Activated B cell treated with CpG ODN at 0.5 μM for 24 hours (primary cell): Measurements from ENCODE around the gene SMCO4. TPM values are rescaled to one million over a fixed set of nuclear protein-coding genes. Genes with fewer than 3 reads are reported as not detected.

Experiments
- ATAC-seq: fragments of 200-7000 bp; cut with Tn5 transposase; one replicate; pipeline ENCODE4 v1.10.0; 2021; ENCODE audit warnings: low read depth, mild to moderate bottlenecking, moderate library complexity
- CTCF ChIA-PET: fragments of 350-600 bp; sonication (Branson Sonifier 250); formaldehyde crosslinking; loops from one replicate; lab custom pipeline; 2021; ENCODE audit warnings: antibody characterized with exemption; lab: Charles Lee
- POLR2A ChIA-PET: fragments of 350-600 bp; sonication (Branson Sonifier 250); formaldehyde crosslinking; loops from one replicate; lab custom pipeline; 2021; ENCODE audit warnings: antibody characterized with exemption; lab: Charles Lee
- DNase-seq: peaks from one replicate; pipeline ENCODE4 v3.0.0; 2022
- H3K27ac Mint-ChIP-seq: one replicate; pipeline ENCODE4 v1.8.0; 2020; ENCODE audit warnings: mixed read lengths
- H3K27me3 Mint-ChIP-seq: one replicate; pipeline ENCODE4 v1.8.0; 2021; ENCODE audit warnings: mixed read lengths
- H3K36me3 Mint-ChIP-seq: one replicate; pipeline ENCODE4 v1.8.0; 2021; ENCODE audit warnings: low read depth, mixed read lengths
- H3K4me1 Mint-ChIP-seq: one replicate; pipeline ENCODE4 v1.8.0; 2021; ENCODE audit warnings: mixed read lengths
- H3K4me3 Mint-ChIP-seq: one replicate; pipeline ENCODE4 v1.8.0; 2020; ENCODE audit warnings: mild to moderate bottlenecking, mixed read lengths
- H3K9me3 Mint-ChIP-seq: one replicate; pipeline ENCODE4 v1.8.0; 2020; ENCODE audit warnings: mixed read lengths
- intact Hi-C: fragments of 100-400 bp; cut with micrococcal nuclease; formaldehyde crosslinking; loops from one replicate; pipeline ENCODE4 v1.15.1; 2024
- total RNA-seq: library from RNA; stranded (reverse); gene quantifications from 2 replicates; pipeline ENCODE4 v1.2.3, GENCODE V29; 2022
- TF ChIP-seq, protein P1 (sequence below): fragments of 200-600 bp; IDR thresholded peaks from one replicate; pipeline ENCODE4 v1.8.0; 2022; ENCODE audit warnings: antibody characterized with exemption, mild to moderate bottlenecking

SMCO4 gene
- total RNA-seq, 1 donor from 2014 or later: 4.6 TPM

DNA sequence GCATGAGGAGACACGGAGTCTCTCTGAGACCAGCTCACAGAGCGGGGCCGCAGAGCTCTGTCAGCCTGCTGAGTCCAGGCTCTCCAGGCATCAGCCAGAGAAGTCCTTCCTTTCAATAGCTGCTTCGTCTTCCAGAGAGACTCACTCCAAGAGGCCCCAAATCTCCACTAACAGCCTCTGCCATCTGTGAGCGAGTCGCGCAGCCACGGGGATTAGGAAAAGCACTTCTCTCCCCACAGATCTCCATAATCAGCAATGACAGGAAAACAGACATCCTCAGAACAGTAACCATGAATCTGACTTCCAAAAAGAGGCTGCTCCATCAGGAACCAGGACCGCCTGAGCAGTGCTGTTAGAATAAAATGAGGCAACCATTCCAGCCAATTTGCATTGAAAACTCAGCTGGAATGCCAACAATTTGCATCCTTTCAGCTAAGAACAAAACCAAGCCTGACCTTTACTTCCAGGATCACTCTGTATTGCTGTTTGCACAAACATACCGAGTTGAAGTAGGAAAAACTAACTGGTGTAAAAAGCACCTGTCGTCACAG lies 65.4 kb downstream of the SMCO4 start:
- CTCF ChIA-PET: no interaction called here
- Mint-ChIP-seq H3K36me3 (no peaks in the 10 kb centered on the region), H3K27me3 (no peaks in the 10 kb centered on the region), H3K27ac (no peak overlapping the region), H3K4me1 (no peaks in the 10 kb centered on the region), H3K9me3 (no peaks in the 10 kb centered on the region), H3K4me3 (no peak overlapping the region)
- no peak for DNase-seq
- ATAC-seq: no peak
- intact Hi-C loops: no loop called here
- TF ChIP-seq, protein P1, sequence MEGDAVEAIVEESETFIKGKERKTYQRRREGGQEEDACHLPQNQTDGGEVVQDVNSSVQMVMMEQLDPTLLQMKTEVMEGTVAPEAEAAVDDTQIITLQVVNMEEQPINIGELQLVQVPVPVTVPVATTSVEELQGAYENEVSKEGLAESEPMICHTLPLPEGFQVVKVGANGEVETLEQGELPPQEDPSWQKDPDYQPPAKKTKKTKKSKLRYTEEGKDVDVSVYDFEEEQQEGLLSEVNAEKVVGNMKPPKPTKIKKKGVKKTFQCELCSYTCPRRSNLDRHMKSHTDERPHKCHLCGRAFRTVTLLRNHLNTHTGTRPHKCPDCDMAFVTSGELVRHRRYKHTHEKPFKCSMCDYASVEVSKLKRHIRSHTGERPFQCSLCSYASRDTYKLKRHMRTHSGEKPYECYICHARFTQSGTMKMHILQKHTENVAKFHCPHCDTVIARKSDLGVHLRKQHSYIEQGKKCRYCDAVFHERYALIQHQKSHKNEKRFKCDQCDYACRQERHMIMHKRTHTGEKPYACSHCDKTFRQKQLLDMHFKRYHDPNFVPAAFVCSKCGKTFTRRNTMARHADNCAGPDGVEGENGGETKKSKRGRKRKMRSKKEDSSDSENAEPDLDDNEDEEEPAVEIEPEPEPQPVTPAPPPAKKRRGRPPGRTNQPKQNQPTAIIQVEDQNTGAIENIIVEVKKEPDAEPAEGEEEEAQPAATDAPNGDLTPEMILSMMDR: no peak
- POLR2A ChIA-PET: no interaction called here

DNA sequence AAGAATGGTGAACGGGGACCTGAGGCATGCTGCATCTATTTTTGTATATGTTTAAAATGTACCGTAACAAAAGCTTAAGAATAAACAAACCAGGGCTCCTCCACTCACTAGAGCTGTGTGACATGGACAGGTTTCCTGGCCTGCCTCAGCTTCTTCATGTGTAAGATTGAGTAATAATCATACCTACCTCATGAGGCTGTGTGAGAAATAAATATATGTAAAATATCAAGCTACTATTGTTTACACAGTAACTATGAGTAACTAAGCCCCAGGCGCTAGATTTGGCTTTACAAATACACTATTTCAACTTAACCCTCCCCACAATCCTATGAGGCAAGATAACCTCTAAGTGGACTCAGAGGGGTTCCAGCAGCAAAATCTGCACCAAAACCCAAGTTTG lies 66.4 kb downstream of the SMCO4 start:
- DNase-seq (no peak), ATAC-seq (no peak)
- ChIA-PET CTCF (no interaction called here), POLR2A (no interaction called here)
- H3K9me3 Mint-ChIP-seq: no peaks in the 10 kb centered on the region
- H3K27me3 Mint-ChIP-seq: no peaks in the 10 kb centered on the region
- no peaks in the 10 kb centered on the region for H3K4me1 Mint-ChIP-seq
- no peaks in the 10 kb centered on the region for H3K36me3 Mint-ChIP-seq
- no peak overlapping the region for H3K4me3 Mint-ChIP-seq
- TF ChIP-seq, protein P1: no peak
- intact Hi-C loops: no loop called here
- H3K27ac Mint-ChIP-seq: no peak overlapping the region

DNA sequence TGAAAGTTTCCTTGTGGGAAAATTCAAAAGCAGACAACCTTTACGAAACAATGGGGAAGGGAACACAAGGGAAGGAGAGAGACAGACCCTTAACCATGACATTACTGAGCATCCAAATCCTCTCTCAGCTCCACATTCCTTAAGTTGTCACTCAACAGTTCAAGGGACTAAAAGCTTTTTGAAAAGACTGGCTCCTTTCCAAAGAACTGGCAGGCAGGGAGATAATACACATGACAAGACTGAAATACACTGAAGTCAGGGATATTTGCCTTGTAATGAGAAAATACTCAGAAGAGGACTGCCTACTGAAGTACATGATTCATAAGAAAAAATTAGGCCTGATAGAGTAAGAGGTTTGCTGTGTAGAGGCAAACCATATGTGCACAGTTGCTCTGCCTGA lies 69.1 kb downstream of the SMCO4 start:
- Mint-ChIP-seq H3K4me1 (no peaks in the 10 kb centered on the region), H3K27ac (no peak overlapping the region), H3K36me3 (no peaks in the 10 kb centered on the region), H3K4me3 (no peak overlapping the region), H3K9me3 (no peaks in the 10 kb centered on the region), H3K27me3 (no peaks in the 10 kb centered on the region)
- DNase-seq (no peak), ATAC-seq (no peak)
- CTCF ChIA-PET: no interaction called here
- TF ChIP-seq, protein P1: no peak
- intact Hi-C loops: no loop called here
- POLR2A ChIA-PET: no interaction called here

DNA sequence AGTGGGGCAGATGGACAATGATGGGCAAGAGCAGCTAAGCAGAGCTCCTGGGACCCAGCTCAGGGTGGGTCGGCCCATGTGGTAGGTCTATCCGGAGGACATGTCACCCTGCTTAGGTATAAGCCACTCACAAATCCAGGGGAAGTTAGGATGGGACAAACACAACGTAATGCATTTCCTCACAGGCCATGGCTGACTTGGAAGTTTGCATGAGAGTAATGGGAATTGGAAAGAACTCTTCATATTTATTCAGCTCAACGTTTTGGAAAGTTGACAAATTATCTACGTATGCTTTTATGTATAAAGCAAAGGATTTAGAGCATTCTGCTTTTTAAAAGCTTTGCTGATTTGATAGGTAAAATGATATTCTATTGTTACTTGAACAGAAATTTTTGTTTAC lies 74.9 kb downstream of the SMCO4 start:
- Mint-ChIP-seq H3K36me3 (no peaks in the 10 kb centered on the region), H3K27ac (no peak overlapping the region), H3K4me1 (no peaks in the 10 kb centered on the region), H3K4me3 (no peak overlapping the region), H3K27me3 (no peaks in the 10 kb centered on the region), H3K9me3 (no peaks in the 10 kb centered on the region)
- intact Hi-C loops: no loop called here
- TF ChIP-seq, protein P1: no peak
- ATAC-seq: no peak
- ChIA-PET POLR2A (no interaction called here), CTCF (no interaction called here)
- no peak for DNase-seq

DNA sequence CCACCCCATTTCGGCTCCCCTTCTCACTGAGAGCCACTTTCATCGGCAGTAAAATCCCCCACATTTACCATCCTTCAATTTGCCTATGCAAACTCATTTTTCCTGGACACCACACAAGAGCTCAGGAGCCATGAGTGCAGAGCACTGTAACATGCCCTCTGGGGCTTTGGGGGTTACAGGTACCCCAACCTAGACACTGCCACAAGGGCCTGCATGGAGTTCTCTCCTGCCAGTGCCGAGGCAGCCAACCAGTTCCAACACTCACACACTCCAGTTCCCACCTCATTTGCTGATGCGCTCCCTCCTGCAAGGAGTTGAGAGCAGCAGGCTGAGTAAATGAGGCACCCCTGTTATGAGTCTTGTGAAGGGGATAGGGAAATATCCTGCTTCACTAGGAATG lies 76.1 kb downstream of the SMCO4 start:
- peaks cover 3% of the 10 kb centered on the region for H3K9me3 Mint-ChIP-seq
- CTCF ChIA-PET: no interaction called here
- no peak for ATAC-seq
- H3K4me1 Mint-ChIP-seq: no peaks in the 10 kb centered on the region
- H3K27ac Mint-ChIP-seq: no peak overlapping the region
- H3K4me3 Mint-ChIP-seq: no peak overlapping the region
- H3K36me3 Mint-ChIP-seq: no peaks in the 10 kb centered on the region
- POLR2A ChIA-PET: no interaction called here
- no peak for DNase-seq
- TF ChIP-seq, protein P1: no peak
- H3K27me3 Mint-ChIP-seq: no peaks in the 10 kb centered on the region
- intact Hi-C loops: no loop called here
